ENCODE results near the gene SUSD3.

SUSD3 gene

DNA sequence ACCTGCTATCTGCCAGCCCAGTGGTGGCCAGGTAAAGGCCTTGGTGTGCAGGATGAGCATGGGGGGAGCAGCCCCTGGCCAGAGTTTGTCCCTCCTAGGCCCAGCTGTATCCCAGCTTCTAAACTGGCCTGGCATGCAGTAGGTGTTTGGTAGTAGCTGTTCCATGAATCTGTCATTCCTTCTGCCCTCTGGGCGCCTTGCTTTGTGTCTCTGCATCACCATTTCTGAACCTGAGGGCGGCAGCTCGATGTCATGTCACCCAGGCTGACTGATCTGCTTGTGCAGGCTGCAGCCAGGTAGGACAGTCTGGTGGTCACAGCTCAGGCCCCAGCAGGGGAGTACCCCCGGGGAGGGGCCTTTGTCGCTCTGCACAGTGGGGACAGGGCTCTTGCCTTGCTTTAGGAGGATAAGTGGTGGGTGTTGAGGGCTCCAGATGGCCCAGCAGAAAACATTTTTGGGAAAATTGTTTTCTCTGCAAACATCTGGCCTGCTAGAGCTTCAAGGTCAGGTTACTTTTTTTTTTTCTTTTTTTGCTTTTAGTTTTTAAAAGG lies 4.6 kb upstream of the SUSD3 start:
- DNase-seq (ENCODE audit: low read depth), result no peak

GRCh38 chr9:93054758-93055704 lies 3.5 kb upstream of the SUSD3 start:
- DNase-seq (ENCODE audit: low read depth), result no peak

DNA sequence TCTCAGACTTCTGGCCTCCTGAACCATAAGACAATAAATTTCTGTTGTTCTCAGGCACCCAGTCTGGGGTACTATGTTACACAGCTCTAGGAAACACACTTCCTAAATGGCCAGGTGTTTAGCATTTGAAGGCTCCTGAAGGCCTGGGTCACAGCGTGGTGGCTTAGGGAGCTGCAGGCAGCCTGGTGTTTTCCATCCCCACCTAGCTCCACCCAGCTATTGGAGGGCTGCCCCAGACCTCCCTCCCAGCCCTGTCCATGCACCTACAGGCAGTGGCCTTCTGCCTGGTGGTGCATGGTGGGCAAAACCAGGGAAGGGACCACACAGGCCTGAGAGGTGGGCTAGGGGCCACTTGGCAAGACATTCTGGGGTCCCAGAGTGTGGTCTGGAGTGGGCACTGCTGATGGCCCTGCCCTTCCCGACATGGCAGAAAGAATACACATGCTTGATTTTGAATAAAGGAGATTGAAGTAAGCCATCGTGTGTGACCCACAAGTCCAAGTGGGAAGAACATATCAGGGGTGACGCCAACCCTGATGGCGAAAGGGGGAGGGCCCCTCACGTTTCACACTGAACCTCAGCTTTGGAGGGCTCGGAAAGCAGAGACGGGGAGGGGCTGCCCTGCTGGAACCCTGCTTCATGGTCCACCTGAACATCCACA lies 1.3 kb upstream of the SUSD3 start:
- no peak for DNase-seq (ENCODE audit: low read depth)

GRCh38 chr9:93057703-93058354 lies 672 bp upstream of the SUSD3 start:
- DNase-seq (ENCODE audit: low read depth), result no peak

DNA sequence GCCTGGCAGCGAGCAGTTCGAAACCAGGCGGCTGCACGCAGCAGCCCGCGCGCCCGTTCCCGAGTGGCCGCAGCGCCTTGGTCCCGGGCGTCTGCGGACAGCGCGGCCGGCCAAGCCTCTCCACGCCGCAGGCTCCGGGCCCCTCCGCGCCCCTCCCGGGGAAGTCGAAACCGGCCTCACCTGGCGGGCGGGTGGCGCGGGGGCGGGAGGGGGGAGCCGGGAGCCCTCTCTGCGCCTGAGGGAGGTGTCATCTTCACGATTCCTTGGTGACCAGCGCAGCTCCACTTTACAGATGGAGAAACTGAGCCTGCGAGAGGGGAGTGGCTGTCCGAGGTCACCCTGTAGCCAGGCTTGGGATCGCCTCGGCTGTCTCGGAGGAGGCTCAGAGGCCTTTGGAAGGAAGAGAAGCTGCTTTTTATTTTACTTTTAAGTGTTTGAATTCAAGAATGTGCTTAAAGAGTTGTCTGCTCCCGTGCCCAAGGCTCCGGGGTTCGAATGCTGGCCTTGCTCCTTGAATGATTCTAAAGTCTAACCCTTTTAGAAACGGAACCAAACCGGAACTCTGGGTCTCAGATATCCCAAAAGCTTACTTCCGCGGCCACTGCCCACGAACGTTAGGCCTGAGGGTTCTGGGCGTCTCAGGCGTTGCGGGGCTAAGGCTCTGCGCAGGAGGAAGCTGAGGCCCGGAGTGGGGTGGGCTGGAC lies 662 bp downstream of the SUSD3 start:
- DNase-seq (ENCODE audit: low read depth), result no peak

- no peak for DNase-seq (ENCODE audit: low read depth)
These were observed 1.4 kb downstream of the SUSD3 start for GRCh38 chr9:93059715-93060578.

GRCh38 chr9:93060746-93061259 lies 2.3 kb downstream of the SUSD3 start:
- DNase-seq (ENCODE audit: low read depth), result no peak

DNA sequence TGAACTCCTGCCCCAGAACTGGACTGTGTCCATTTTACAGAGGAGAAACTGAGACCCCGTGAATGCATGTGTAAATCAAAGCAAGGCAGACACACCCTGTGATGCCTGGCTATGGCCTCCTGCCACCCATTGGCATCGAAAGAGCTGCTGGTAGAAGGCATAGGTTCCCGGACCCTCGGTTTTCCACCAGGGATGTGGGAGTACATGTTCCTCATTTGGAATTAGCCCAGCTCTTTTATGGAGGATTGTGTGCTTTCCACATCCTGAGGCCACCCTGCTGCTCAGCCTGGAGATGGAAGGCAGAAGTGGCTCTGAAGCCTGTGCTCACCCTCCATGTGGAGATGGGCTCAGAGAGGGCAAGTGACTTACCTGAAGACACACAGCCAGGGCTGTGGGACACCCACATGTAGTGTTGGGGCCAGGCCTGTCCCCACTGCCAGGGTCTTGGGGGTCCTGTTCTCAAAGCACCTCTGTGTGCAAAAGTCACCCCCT lies 2.8 kb downstream of the SUSD3 start:
- no peak for DNase-seq (ENCODE audit: low read depth)

GRCh38 chr9:93061791-93062763 lies 3.6 kb downstream of the SUSD3 start:
- DNase-seq (ENCODE audit: low read depth), result no peak

- DNase-seq (ENCODE audit: low read depth), result peak; percentile 67
These were observed 6.1 kb downstream of the SUSD3 start for GRCh38 chr9:93064392-93065134.

DNA sequence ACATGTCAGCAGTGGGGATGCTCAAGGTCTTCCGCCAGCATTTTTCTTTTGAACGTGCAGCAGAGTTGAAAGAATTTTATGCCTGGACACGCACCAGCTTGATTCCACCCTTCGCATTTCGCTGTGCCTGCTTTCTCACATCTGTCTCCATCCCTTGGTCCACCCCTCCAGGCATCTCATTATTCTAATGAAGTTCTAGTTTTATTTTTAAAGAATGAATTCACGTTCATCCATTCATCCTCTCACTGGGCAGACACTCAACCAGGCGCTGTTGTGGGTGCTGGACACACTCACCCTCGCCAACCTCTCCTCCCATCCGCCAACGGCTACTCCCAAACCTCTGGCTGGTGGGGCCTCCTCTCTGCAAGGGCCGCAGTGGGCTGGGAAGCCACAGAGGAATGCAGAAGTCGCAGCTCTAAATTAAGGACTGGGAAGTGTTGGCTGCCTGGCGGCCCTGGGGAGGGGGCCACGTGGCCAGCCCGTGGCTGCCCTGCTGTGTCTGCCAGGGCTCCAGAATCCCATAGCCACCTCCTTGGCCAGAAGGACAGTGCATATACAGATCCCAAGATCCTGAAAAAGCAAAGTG lies 6.7 kb downstream of the SUSD3 start:
- DNase-seq (ENCODE audit: low read depth), result no peak

- no peak for DNase-seq (ENCODE audit: low read depth)
These were observed 8.6 kb downstream of the SUSD3 start for GRCh38 chr9:93066978-93067603.

- DNase-seq (ENCODE audit: low read depth), result no peak
These were observed 10.5 kb downstream of the SUSD3 start for GRCh38 chr9:93068956-93069355.

DNA sequence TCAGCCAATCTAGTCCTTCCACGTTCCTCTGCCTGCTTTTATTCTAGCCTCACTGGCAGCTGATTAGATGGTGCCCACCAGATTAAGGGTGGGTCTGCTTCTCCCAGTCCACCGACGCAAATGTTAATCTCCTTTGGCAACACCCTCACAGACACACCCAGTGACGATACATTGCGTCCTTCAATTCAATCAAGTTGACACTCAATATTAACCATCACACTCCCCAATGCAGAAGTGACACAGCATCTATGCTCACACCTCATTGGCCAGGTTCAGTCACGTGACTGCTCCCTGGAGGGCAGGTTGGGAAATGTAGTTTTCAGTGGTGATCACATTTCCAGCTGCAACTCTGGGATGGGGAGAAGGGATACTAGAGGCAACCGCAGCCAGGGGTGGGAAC lies 13.0 kb downstream of the SUSD3 start:
- DNase-seq (ENCODE audit: low read depth), result no peak

DNA sequence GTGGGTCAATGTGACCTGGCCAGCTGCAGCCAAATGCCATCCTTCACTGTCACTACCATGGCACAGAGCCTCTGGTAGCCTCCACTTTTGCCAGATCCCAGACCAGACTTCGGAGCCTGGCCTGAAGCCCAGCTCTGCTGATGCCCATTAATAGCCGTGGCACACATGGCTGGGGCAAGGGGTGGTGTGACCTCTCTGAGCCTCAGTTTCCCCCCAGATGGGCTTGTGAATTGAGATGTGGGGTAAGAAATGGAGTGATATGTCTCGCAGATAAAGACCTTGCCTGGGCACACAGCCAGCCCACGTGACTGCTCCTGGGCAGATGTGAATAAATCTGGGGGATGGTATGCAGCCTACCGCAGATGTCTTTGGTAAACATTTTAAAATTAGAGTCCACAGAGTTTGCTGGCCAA lies 13.9 kb downstream of the SUSD3 start:
- DNase-seq (ENCODE audit: low read depth), result no peak

- DNase-seq (ENCODE audit: low read depth), result no peak
These were observed 17.7 kb downstream of the SUSD3 start for GRCh38 chr9:93076101-93076791.

DNA sequence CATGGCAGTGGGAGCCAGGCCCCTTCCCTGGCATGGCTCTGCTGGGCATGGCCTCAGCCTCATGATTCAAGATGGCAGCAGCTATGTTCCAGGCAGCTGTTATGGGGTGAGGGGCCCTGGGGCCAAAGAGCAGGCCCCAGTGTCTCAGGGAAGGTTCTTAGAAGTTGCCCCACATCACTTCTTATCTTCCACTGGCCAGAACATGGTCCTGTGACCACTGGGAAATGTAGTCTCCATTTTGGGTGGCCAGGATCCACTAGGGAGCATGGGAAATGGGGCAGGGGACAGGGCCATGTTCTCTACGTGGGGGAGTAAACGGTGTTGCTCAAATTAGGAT lies 18.3 kb downstream of the SUSD3 start:
- no peak for DNase-seq (ENCODE audit: low read depth)

All from stimulated activated CD8-positive, alpha-beta memory T cell treated with anti-CD3 and anti-CD28 coated beads, Interleukin-12 subunit alpha, Interleukin-12 subunit beta, amount 100 ng/mL, for 4 hours (primary cell).